Adrenal gland (tissue), 5 donors: ENCODE results near the gene ZC3H12A.

Experiments
- CTCF ChIP-seq, 6 experiments: fragments of 450-650 bp in 4 of 6; fragments of 200-600 bp in 2 of 6; sonication (generic) in 1 of 6; IDR thresholded peaks; 1 replicate in 5 of 6; 2 replicates in 1 of 6; pipeline versions ENCODE4 v1.5.1 to v1.8.0; 2016 to 2021; ENCODE audit warnings: antibody characterized with exemption in 6 of 6, mild to moderate bottlenecking in 2 of 6, moderate library complexity in 1 of 6
- POLR2A ChIP-seq, 2 donors: fragments of 450-650 bp; IDR thresholded peaks; one replicate each; pipeline ENCODE4 v1.6.1; 2017; ENCODE audit warnings: antibody characterized with exemption in 2 of 2, mild to moderate bottlenecking in 2 of 2, moderate library complexity in 1 of 2
- donor health status: DM: no; HTN: no; CAD: no.

DNA sequence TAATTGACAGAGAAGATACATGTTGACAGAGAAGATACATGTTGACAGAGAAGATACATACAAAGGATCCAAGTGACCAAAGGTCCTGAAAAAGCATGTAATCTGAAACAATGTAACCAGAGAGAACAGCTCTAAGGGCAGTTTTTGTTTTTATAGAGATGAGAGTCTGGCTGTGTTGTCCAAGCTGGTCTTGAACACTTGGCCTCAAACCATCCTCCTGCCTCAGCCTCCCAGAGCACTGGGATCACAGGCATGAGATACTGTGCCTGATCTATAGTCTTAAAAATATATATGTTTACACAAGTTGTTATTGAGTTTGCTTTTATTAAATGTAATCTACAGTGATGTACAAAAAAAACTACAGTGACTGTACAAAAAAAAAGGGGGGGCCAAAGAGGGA, 27.7 kb downstream of the ZC3H12A start:
- no peak for TF ChIP-seq CTCF (IDR thresholded peaks at IDR 0.05)
- TF ChIP-seq POLR2A (IDR thresholded peaks at IDR 0.05): no peak
